Adipocyte (in vitro differentiated cells): ENCODE data around the gene TARBP2.

Experiments
- DNase-seq: peaks from one replicate; pipeline ENCODE4 v3.0.0-alpha.2; 2015; ENCODE audit warnings: low read depth
- H3K27me3 ChIP-seq: replicated peaks from 2 replicates; pipeline ENCODE4 v1.7.0; 2013; ENCODE audit warnings: mild to moderate bottlenecking, low read length, moderate library complexity; ENCODE audit not compliant: control insufficient read depth, insufficient read depth
- H3K36me3 ChIP-seq: 2 replicates; pipeline ENCODE4 v1.7.0; 2013; ENCODE audit warnings: low read length, mild to moderate bottlenecking, moderate library complexity; ENCODE audit not compliant: control insufficient read depth, insufficient read depth, severe bottlenecking
- H3K4me1 ChIP-seq: 2 replicates; pipeline ENCODE4 v1.7.0; 2013; ENCODE audit warnings: mild to moderate bottlenecking, low read length, moderate library complexity; ENCODE audit not compliant: control insufficient read depth, insufficient read depth
- H3K4me3 ChIP-seq: 2 replicates; pipeline ENCODE4 v1.7.0; 2013; ENCODE audit warnings: mild to moderate bottlenecking, low read length, moderate library complexity
- H3K9ac ChIP-seq: 2 replicates; pipeline ENCODE4 v1.7.0; 2013; ENCODE audit warnings: mild to moderate bottlenecking, low read length, moderate library complexity
- H3K9me3 ChIP-seq: 2 replicates; pipeline ENCODE4 v1.7.0; 2013; ENCODE audit warnings: mild to moderate bottlenecking, low read length, moderate library complexity; ENCODE audit not compliant: control insufficient read depth

The TARBP2 gene

GRCh38 chr12:53485955-53486735 lies 14.9 kb upstream of the TARBP2 start:
- H3K36me3 ChIP-seq, result peaks cover 37% of the 10 kb centered on the region
- H3K4me3 ChIP-seq, result no peak overlapping the region
- DNase-seq, result no peak
- H3K4me1 ChIP-seq, result peaks cover 7% of the 10 kb centered on the region
- no peak overlapping the region for H3K9ac ChIP-seq
- H3K9me3 ChIP-seq, result no peaks in the 10 kb centered on the region
- H3K27me3 ChIP-seq, result no peaks in the 10 kb centered on the region

- peaks cover 2% of the 10 kb centered on the region for H3K4me1 ChIP-seq
- no peak overlapping the region for H3K9ac ChIP-seq
- no peaks in the 10 kb centered on the region for H3K9me3 ChIP-seq
- H3K27me3 ChIP-seq, result no peaks in the 10 kb centered on the region
- no peak overlapping the region for H3K4me3 ChIP-seq
- DNase-seq, result no peak
- peaks cover 32% of the 10 kb centered on the region for H3K36me3 ChIP-seq
Measured at GRCh38 chr12:53486736-53487487, 14.2 kb upstream of the TARBP2 start.

GRCh38 chr12:53489242-53489864 lies 11.7 kb upstream of the TARBP2 start:
- H3K27me3 ChIP-seq, result no peaks in the 10 kb centered on the region
- H3K9ac ChIP-seq, result no peak overlapping the region
- H3K36me3 ChIP-seq, result peaks cover 14% of the 10 kb centered on the region
- no peaks in the 10 kb centered on the region for H3K9me3 ChIP-seq
- peaks cover 13% of the 10 kb centered on the region for H3K4me1 ChIP-seq
- no peak for DNase-seq
- H3K4me3 ChIP-seq, result no peak overlapping the region

- no peak for DNase-seq
- Histone ChIP-seq H3K36me3 (no peaks in the 10 kb centered on the region), H3K9me3 (no peaks in the 10 kb centered on the region), H3K4me3 (peak overlapping the region; percentile 81), H3K4me1 (peaks cover 32% of the 10 kb centered on the region), H3K9ac (peak overlapping the region; percentile 74), H3K27me3 (no peaks in the 10 kb centered on the region)
Measured at GRCh38 chr12:53492188-53492587, 8.9 kb upstream of the TARBP2 start.

GRCh38 chr12:53492830-53493609 lies 8.1 kb upstream of the TARBP2 start:
- H3K4me3 ChIP-seq, result peak overlapping the region; percentile 81
- DNase-seq, result peak; percentile 96
- H3K9ac ChIP-seq, result peak overlapping the region; percentile 78
- no peaks in the 10 kb centered on the region for H3K27me3 ChIP-seq
- H3K9me3 ChIP-seq, result no peaks in the 10 kb centered on the region
- H3K4me1 ChIP-seq, result peaks cover 35% of the 10 kb centered on the region
- no peaks in the 10 kb centered on the region for H3K36me3 ChIP-seq

- H3K36me3 ChIP-seq, result no peaks in the 10 kb centered on the region
- H3K4me1 ChIP-seq, result peaks cover 43% of the 10 kb centered on the region
- H3K27me3 ChIP-seq, result no peaks in the 10 kb centered on the region
- no peak for DNase-seq
- H3K9ac ChIP-seq, result peak overlapping the region; percentile 78
- H3K9me3 ChIP-seq, result no peaks in the 10 kb centered on the region
- peak overlapping the region; percentile 81 for H3K4me3 ChIP-seq
Measured at GRCh38 chr12:53493610-53494391, 7.3 kb upstream of the TARBP2 start.

GRCh38 chr12:53495903-53496751 lies 5.0 kb upstream of the TARBP2 start:
- H3K4me3 ChIP-seq, result peak overlapping the region; percentile 73
- peak overlapping the region; percentile 70 for H3K9ac ChIP-seq
- no peaks in the 10 kb centered on the region for H3K9me3 ChIP-seq
- H3K27me3 ChIP-seq, result no peaks in the 10 kb centered on the region
- no peaks in the 10 kb centered on the region for H3K36me3 ChIP-seq
- H3K4me1 ChIP-seq, result peaks cover 52% of the 10 kb centered on the region
- peak; percentile 67 for DNase-seq

- DNase-seq, result peak; percentile 63
- Histone ChIP-seq H3K9ac (peak overlapping the region; percentile 70), H3K36me3 (no peaks in the 10 kb centered on the region), H3K4me3 (peak overlapping the region; percentile 73), H3K27me3 (no peaks in the 10 kb centered on the region), H3K9me3 (no peaks in the 10 kb centered on the region), H3K4me1 (peaks cover 55% of the 10 kb centered on the region)
Measured at GRCh38 chr12:53496752-53497032, 4.4 kb upstream of the TARBP2 start.

- no peak for DNase-seq
- no peaks in the 10 kb centered on the region for H3K9me3 ChIP-seq
- H3K4me3 ChIP-seq, result no peak overlapping the region
- peaks cover 56% of the 10 kb centered on the region for H3K4me1 ChIP-seq
- H3K27me3 ChIP-seq, result no peaks in the 10 kb centered on the region
- H3K36me3 ChIP-seq, result no peaks in the 10 kb centered on the region
- H3K9ac ChIP-seq, result peak overlapping the region; percentile 70
Measured at GRCh38 chr12:53497461-53497860, 3.6 kb upstream of the TARBP2 start.

- no peaks in the 10 kb centered on the region for H3K9me3 ChIP-seq
- H3K4me1 ChIP-seq, result peaks cover 62% of the 10 kb centered on the region
- peak overlapping the region; percentile 82 for H3K9ac ChIP-seq
- peak overlapping the region; percentile 95 for H3K4me3 ChIP-seq
- H3K36me3 ChIP-seq, result peaks cover under 1% of the 10 kb centered on the region
- no peak for DNase-seq
- no peaks in the 10 kb centered on the region for H3K27me3 ChIP-seq
Measured at GRCh38 chr12:53498235-53498630, 2.9 kb upstream of the TARBP2 start.
